ENCODE results near the gene FRAS1. TPM values are rescaled to one million over a fixed set of nuclear protein-coding genes. Genes with fewer than 3 reads are reported as not detected.
A peak's percentile ranks its signal among the peaks of the same experiment; 100 is the strongest.

FRAS1 gene
- total and polyA plus RNA-seq, 5 experiments from 2014 or later = 0.02 to 0.06 TPM; not detected in 3

GRCh38 chr4:78033861-78034260, 23.3 kb upstream of the FRAS1 start:
- H3K36me3 Mint-ChIP-seq = no peaks in the 10 kb centered on the region
- peaks cover 0 to 15% (median 4%) of the 10 kb centered on the region in 5 donors for H3K27me3 Mint-ChIP-seq
- H3K9me3 Mint-ChIP-seq = peaks cover 0 to 2% (median 0%) of the 10 kb centered on the region in 9 donors
- no peak for DNase-seq
- POLR2A ChIA-PET = no interaction called here
- no peak overlapping the region for H3K27ac Mint-ChIP-seq
- ATAC-seq = no peak
- H3K4me3 Mint-ChIP-seq = no peak overlapping the region
- H3K4me1 Mint-ChIP-seq = no peaks in the 10 kb centered on the region

GRCh38 chr4:78038704-78039103, 18.4 kb upstream of the FRAS1 start:
- Mint-ChIP-seq H3K4me3 (no peak overlapping the region), H3K4me1 (no peaks in the 10 kb centered on the region), H3K27ac (no peak overlapping the region), H3K9me3 (peaks cover 0 to 9% (median 0%) of the 10 kb centered on the region in 9 donors), H3K27me3 (peaks cover 0 to 7% (median 0%) of the 10 kb centered on the region in 5 donors), H3K36me3 (no peaks in the 10 kb centered on the region)
- DNase-seq (no peak), ATAC-seq (no peak)
- POLR2A ChIA-PET = no interaction called here

GRCh38 chr4:78039678-78040077, 17.4 kb upstream of the FRAS1 start:
- no peak overlapping the region for H3K27ac Mint-ChIP-seq
- H3K36me3 Mint-ChIP-seq = no peaks in the 10 kb centered on the region
- H3K4me1 Mint-ChIP-seq = peaks cover 0 to 2% (median 0%) of the 10 kb centered on the region in 4 donors
- POLR2A ChIA-PET = no interaction called here
- H3K4me3 Mint-ChIP-seq = no peak overlapping the region
- ATAC-seq (no peak), DNase-seq (no peak)
- H3K27me3 Mint-ChIP-seq = peaks cover 0 to 5% (median 0%) of the 10 kb centered on the region in 5 donors
- H3K9me3 Mint-ChIP-seq = peaks cover 0 to 9% (median 0%) of the 10 kb centered on the region in 9 donors

GRCh38 chr4:78040431-78040830, 16.7 kb upstream of the FRAS1 start:
- Mint-ChIP-seq H3K27me3 (no peaks in the 10 kb centered on the region), H3K4me3 (no peak overlapping the region), H3K9me3 (peaks cover 0 to 9% (median 0%) of the 10 kb centered on the region in 9 donors), H3K4me1 (peaks cover 0 to 2% (median 0%) of the 10 kb centered on the region in 4 donors), H3K36me3 (no peaks in the 10 kb centered on the region), H3K27ac (no peak overlapping the region)
- DNase-seq = no peak
- POLR2A ChIA-PET = no interaction called here
- ATAC-seq = no peak

GRCh38 chr4:78047366-78047765, 9.8 kb upstream of the FRAS1 start:
- peaks cover 0 to 3% (median 0%) of the 10 kb centered on the region in 9 donors for H3K9me3 Mint-ChIP-seq
- POLR2A ChIA-PET = no interaction called here

GRCh38 chr4:78056265-78057129, 626 bp upstream of the FRAS1 start:
- POLR2A ChIA-PET = no interaction called here
- H3K4me1 Mint-ChIP-seq = peaks cover 23 to 34% (median 28%) of the 10 kb centered on the region in 4 donors
- H3K27ac Mint-ChIP-seq = peak overlapping the region in 2 of 10 donors; percentile 39 to 68
- peak; percentile 51 to 71 for ATAC-seq
- H3K4me3 Mint-ChIP-seq = peak overlapping the region; percentile 85 to 97 (median 89)
- no peaks in the 10 kb centered on the region for H3K36me3 Mint-ChIP-seq
- no peaks in the 10 kb centered on the region for H3K9me3 Mint-ChIP-seq
- DNase-seq = peak in 8 of 10 donors; percentile 4 to 63 (median 34)
- peaks cover 15 to 51% (median 36%) of the 10 kb centered on the region in 5 donors for H3K27me3 Mint-ChIP-seq

More at GRCh38 chr4:78047366-78047765, 9.8 kb upstream of the FRAS1 start:
- no peak overlapping the region for H3K27ac Mint-ChIP-seq
- H3K27me3 Mint-ChIP-seq = peaks cover 0 to 10% (median 3%) of the 10 kb centered on the region in 5 donors
- H3K4me3 Mint-ChIP-seq = no peak overlapping the region
- no peak for DNase-seq
- H3K36me3 Mint-ChIP-seq = no peaks in the 10 kb centered on the region
- no peak for ATAC-seq
- H3K4me1 Mint-ChIP-seq = peaks cover 0 to 2% (median 0%) of the 10 kb centered on the region in 4 donors

GRCh38 chr4:78057600-78058550, 752 bp downstream of the FRAS1 start:
- no peaks in the 10 kb centered on the region for H3K36me3 Mint-ChIP-seq

GRCh38 chr4:78058591-78059523, 1.7 kb downstream of the FRAS1 start:
- Mint-ChIP-seq H3K4me3 (peak overlapping the region; percentile 85 to 97 (median 90)), H3K9me3 (no peaks in the 10 kb centered on the region), H3K27me3 (peaks cover 28 to 63% (median 45%) of the 10 kb centered on the region in 5 donors), H3K27ac (peak overlapping the region in 2 of 10 donors; percentile 3 to 40), H3K36me3 (no peaks in the 10 kb centered on the region), H3K4me1 (peaks cover 23 to 34% (median 28%) of the 10 kb centered on the region in 4 donors)
- POLR2A ChIA-PET = interaction anchor here (0.9 kb wide), 1 partner anchor 239 kb away, joined by 4 read pairs; the partner anchor contains the start of gene CNOT6L
- peak in 4 of 10 donors; percentile 8 to 59 (median 12) for DNase-seq
- ATAC-seq = no peak

More at GRCh38 chr4:78057600-78058550, 752 bp downstream of the FRAS1 start:
- peaks cover 23 to 34% (median 28%) of the 10 kb centered on the region in 4 donors for H3K4me1 Mint-ChIP-seq
- peak in 6 of 10 donors; percentile 5 to 33 (median 20) for DNase-seq
- no peaks in the 10 kb centered on the region for H3K9me3 Mint-ChIP-seq
- POLR2A ChIA-PET = no interaction called here
- H3K27me3 Mint-ChIP-seq = peaks cover 25 to 57% (median 44%) of the 10 kb centered on the region in 5 donors
- peak overlapping the region; percentile 85 to 97 (median 89) for H3K4me3 Mint-ChIP-seq
- peak; percentile 40 to 55 for ATAC-seq
- H3K27ac Mint-ChIP-seq = peak overlapping the region in 5 of 10 donors; percentile 40 to 80 (median 44)

- POLR2A ChIA-PET = interaction anchor here (0.9 kb wide), 1 partner anchor 240 kb away, joined by 4 read pairs; the partner anchor contains the start of gene CNOT6L
- H3K27ac Mint-ChIP-seq = no peak overlapping the region
- H3K27me3 Mint-ChIP-seq = peaks cover 28 to 62% (median 46%) of the 10 kb centered on the region in 5 donors
- ATAC-seq = no peak
- H3K36me3 Mint-ChIP-seq = no peaks in the 10 kb centered on the region
- DNase-seq = peak in 3 of 10 donors; percentile 3 to 57 (median 6)
- peaks cover 23 to 34% (median 28%) of the 10 kb centered on the region in 4 donors for H3K4me1 Mint-ChIP-seq
- H3K4me3 Mint-ChIP-seq = peak overlapping the region; percentile 69 to 97 (median 83)
- no peaks in the 10 kb centered on the region for H3K9me3 Mint-ChIP-seq
Measured at GRCh38 chr4:78059524-78059889, 2.4 kb downstream of the FRAS1 start.

- no peak for ATAC-seq
- Mint-ChIP-seq H3K27me3 (peaks cover 28 to 60% (median 49%) of the 10 kb centered on the region in 5 donors), H3K27ac (no peak overlapping the region), H3K36me3 (no peaks in the 10 kb centered on the region), H3K9me3 (no peaks in the 10 kb centered on the region), H3K4me1 (peaks cover 23 to 34% (median 28%) of the 10 kb centered on the region in 4 donors), H3K4me3 (peak overlapping the region in 2 of 10 donors; percentile 81 to 85)
- no peak for DNase-seq
- POLR2A ChIA-PET = interaction anchor here (0.9 kb wide), 1 partner anchor 240 kb away, joined by 4 read pairs; the partner anchor contains the start of gene CNOT6L
Measured at GRCh38 chr4:78059938-78060337, 2.8 kb downstream of the FRAS1 start.

GRCh38 chr4:78061939-78062570, 4.9 kb downstream of the FRAS1 start:
- Mint-ChIP-seq H3K27me3 (peaks cover 31 to 61% (median 49%) of the 10 kb centered on the region in 5 donors), H3K4me3 (no peak overlapping the region), H3K4me1 (peaks cover 16 to 24% (median 20%) of the 10 kb centered on the region in 4 donors), H3K27ac (no peak overlapping the region), H3K36me3 (no peaks in the 10 kb centered on the region), H3K9me3 (no peaks in the 10 kb centered on the region)
- POLR2A ChIA-PET = no interaction called here
- DNase-seq (no peak), ATAC-seq (no peak)

Data from naive thymus-derived CD8-positive, alpha-beta T cell (primary cell).